Muscle layer of duodenum (tissue), 2 donors: Measurements from ENCODE around the gene SPTAN1.

Experiments used
- H3K27ac ChIP-seq: one replicate; pipeline ENCODE4 v1.7.0; 2013; ENCODE audit warnings: mild to moderate bottlenecking, low read length
- H3K27me3 ChIP-seq: one replicate; pipeline ENCODE4 v1.7.0; 2013; ENCODE audit warnings: low read depth, mild to moderate bottlenecking, control low read depth, low read length
- H3K36me3 ChIP-seq, 2 donors: one replicate each; pipeline ENCODE4 v1.7.0; 2013; ENCODE audit warnings: low read length in 2 of 2, control low read depth in 1 of 2, mild to moderate bottlenecking in 1 of 2; ENCODE audit not compliant: insufficient read depth in 2 of 2, control insufficient read depth in 1 of 2
- H3K4me1 ChIP-seq, 2 donors: one replicate each; pipeline ENCODE4 v1.7.0; 2013; ENCODE audit warnings: low read length in 2 of 2, mild to moderate bottlenecking in 2 of 2, control low read depth in 1 of 2, moderate library complexity in 1 of 2; ENCODE audit not compliant: insufficient read depth in 2 of 2, control insufficient read depth in 1 of 2
- H3K4me3 ChIP-seq, 2 donors: one replicate each; pipeline ENCODE4 v1.7.0; 2013; ENCODE audit warnings: low read length in 2 of 2, low read depth in 1 of 2, mild to moderate bottlenecking in 1 of 2
- H3K9me3 ChIP-seq, 2 donors: one replicate each; pipeline ENCODE4 v1.7.0; 2013; ENCODE audit warnings: low read length in 2 of 2, control low read depth in 1 of 2, mild to moderate bottlenecking in 1 of 2; ENCODE audit not compliant: control insufficient read depth in 1 of 2
- donor health status: healthy.

The SPTAN1 gene

DNA sequence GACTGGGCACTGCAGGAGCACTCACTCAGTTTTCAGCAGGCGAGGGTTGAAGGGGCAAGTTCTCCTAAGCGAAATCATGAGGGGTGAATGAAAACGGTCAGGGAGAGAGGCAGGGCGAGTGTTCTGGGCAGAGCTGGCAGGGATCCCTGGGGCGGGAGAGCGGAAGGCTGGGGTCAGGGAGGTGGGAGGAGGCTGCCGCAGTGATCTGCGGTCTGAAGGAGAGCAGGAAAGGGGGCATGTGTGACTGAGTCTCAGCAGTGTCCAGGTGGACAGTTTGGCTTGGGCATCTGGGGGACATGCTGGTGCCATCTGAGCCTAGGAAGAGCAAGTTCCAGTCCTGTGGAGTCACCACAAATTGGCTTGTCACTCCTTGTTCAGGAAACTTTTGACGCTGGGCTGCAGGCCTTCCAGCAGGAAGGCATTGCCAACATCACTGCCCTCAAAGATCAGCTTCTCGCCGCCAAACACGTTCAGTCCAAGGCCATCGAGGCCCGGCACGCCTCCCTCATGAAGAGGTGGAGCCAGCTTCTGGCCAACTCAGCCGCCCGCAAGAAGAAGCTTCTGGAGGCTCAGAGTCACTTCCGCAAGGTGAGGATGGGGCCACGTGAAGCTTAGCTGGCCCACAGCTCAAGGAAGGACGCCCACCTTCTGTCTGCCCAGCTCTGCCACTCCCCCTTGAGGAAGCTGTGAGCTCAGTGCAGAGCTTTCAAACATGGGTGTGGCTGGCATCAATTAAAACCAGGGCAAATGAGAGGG, 73.2 kb downstream of the SPTAN1 start:
- Histone ChIP-seq H3K36me3 (peaks cover 77 to 88% of the 10 kb centered on the region in 2 donors), H3K27me3 (no peaks in the 10 kb centered on the region), H3K9me3 (no peaks in the 10 kb centered on the region), H3K27ac (no peak overlapping the region), H3K4me1 (peaks cover 0 to 12% of the 10 kb centered on the region in 2 donors), H3K4me3 (no peak overlapping the region)

DNA sequence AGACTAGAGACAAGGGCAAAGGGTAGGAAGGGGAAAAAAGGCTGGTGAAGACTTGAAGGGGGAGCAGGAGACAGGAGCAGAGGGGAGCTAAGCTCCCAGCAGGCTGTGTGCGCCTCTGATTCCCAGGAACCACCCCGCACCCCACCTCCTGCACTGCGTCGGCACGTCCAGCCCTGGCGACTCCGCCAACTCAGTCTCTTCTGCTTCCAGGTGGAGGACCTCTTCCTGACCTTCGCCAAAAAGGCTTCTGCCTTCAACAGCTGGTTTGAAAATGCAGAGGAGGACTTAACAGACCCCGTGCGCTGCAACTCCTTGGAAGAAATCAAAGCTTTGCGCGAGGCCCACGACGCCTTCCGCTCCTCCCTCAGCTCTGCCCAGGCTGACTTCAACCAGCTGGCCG, 73.8 kb downstream of the SPTAN1 start:
- H3K27ac ChIP-seq = no peak overlapping the region
- H3K36me3 ChIP-seq = peaks cover 71 to 87% of the 10 kb centered on the region in 2 donors
- H3K27me3 ChIP-seq = no peaks in the 10 kb centered on the region
- no peaks in the 10 kb centered on the region for H3K9me3 ChIP-seq
- no peak overlapping the region for H3K4me3 ChIP-seq
- H3K4me1 ChIP-seq = peaks cover 0 to 12% of the 10 kb centered on the region in 2 donors

DNA sequence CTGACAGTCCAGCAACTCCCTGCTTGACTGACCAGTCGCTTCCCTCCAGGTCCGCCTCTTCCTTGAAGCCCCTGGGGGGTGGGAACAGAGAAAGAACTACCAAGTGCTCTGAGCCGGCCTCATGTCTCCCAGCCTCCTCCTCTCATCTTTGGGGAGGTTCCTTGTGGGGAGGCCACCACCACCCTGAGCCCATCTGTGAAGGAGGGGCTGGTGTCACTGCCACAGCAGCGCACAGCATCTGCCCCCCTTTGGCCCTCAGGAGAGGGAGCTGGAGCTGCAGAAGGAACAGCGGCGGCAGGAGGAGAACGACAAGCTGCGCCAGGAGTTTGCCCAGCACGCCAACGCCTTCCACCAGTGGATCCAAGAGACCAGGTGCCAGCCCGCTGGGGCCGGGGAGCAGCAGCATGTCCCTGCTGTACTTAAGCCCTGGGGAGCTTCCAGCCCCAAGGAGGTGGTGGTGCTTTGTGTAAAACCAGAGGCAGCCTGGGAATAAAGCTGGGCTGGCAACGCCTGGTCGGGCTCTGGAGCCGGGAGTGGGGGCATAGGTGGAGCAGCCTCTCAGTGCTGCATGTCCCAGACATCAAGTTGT, 74.8 kb downstream of the SPTAN1 start:
- no peaks in the 10 kb centered on the region for H3K9me3 ChIP-seq
- H3K36me3 ChIP-seq = peaks cover 68 to 86% of the 10 kb centered on the region in 2 donors
- no peak overlapping the region for H3K27ac ChIP-seq

DNA sequence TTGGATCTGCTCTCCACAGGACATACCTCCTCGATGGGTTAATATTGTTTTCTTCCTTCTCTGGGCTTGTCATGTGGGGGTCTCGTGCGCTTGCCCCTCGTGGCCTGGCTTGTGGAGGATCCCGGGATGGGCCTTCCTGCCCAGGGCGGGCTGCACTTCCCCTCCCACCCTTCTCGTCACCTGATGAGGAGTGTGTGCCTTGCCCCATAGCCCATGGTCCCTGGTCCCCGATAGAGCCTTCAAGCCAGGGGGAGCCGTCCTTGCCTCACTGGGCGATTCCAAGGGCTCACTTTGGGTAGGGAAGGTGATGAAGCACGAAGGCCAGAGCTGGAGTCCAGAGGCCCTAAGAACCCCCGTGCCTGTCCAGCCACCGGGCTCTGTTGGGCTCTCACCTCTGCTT, 75.5 kb downstream of the SPTAN1 start:
- Histone ChIP-seq H3K4me1 (peaks cover 0 to 12% of the 10 kb centered on the region in 2 donors), H3K36me3 (peaks cover 75 to 93% of the 10 kb centered on the region in 2 donors), H3K27ac (no peak overlapping the region), H3K27me3 (no peaks in the 10 kb centered on the region), H3K4me3 (no peak overlapping the region), H3K9me3 (no peaks in the 10 kb centered on the region)

More for the DNA sequence above, 74.8 kb downstream of the SPTAN1 start:
- Histone ChIP-seq H3K4me3 (no peak overlapping the region), H3K27me3 (no peaks in the 10 kb centered on the region), H3K4me1 (peaks cover 0 to 12% of the 10 kb centered on the region in 2 donors)

DNA sequence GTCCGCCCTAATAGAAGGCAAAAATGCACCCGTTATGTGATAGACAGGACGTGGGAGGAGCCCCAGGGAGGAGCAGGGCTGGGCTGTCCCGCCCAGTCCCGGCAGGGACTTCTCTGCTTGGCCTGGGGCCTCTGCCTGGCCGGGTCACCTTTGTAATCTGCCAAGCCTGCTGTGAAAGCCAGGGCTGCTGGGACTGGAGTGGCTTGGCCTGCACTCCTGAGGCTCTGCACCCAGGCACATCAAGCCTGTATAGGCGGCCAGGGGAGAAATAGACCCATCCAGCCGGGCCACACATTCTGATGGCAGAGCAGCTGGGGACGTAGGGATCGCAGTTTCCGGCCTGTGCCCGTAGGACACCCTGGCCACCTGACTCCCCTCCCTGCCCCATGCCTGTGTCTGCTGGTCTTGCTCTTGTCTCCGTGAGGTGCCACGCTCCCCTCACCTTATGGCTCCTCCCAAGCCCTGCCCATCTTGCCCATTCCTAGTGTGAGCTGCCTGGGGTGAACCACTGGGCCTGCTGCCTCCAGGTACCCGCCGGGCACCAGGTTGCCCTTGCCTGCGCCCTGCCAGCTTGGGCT, 76.2 kb downstream of the SPTAN1 start:
- Histone ChIP-seq H3K27me3 (no peaks in the 10 kb centered on the region), H3K9me3 (no peaks in the 10 kb centered on the region), H3K4me1 (peaks cover 0 to 12% of the 10 kb centered on the region in 2 donors), H3K36me3 (peaks cover 81 to 95% of the 10 kb centered on the region in 2 donors), H3K27ac (no peak overlapping the region), H3K4me3 (no peak overlapping the region)

DNA sequence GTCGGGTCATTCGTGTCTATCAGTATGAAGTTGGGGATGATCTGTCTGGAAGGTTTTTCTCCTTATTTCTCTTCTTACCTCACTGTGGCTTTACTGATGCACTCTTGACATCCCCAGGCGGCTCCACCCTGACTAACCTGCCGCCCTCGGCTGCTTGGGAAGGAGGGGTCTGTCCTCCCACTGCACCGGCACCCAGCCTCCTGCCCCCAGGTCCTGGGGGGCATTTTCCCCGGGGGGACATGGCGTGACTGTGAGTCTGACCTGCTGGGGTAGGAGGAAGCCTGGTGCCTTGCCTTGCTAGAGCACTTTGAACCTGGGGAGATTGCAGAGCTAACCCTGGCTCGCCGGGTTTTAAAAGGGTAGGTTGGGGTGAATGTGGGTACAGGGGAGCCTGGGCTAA, 76.7 kb downstream of the SPTAN1 start:
- no peak overlapping the region for H3K4me3 ChIP-seq
- H3K36me3 ChIP-seq = peaks cover 85 to 98% of the 10 kb centered on the region in 2 donors
- H3K9me3 ChIP-seq = no peaks in the 10 kb centered on the region
- no peaks in the 10 kb centered on the region for H3K27me3 ChIP-seq
- H3K27ac ChIP-seq = no peak overlapping the region
- peaks cover 0 to 13% of the 10 kb centered on the region in 2 donors for H3K4me1 ChIP-seq

DNA sequence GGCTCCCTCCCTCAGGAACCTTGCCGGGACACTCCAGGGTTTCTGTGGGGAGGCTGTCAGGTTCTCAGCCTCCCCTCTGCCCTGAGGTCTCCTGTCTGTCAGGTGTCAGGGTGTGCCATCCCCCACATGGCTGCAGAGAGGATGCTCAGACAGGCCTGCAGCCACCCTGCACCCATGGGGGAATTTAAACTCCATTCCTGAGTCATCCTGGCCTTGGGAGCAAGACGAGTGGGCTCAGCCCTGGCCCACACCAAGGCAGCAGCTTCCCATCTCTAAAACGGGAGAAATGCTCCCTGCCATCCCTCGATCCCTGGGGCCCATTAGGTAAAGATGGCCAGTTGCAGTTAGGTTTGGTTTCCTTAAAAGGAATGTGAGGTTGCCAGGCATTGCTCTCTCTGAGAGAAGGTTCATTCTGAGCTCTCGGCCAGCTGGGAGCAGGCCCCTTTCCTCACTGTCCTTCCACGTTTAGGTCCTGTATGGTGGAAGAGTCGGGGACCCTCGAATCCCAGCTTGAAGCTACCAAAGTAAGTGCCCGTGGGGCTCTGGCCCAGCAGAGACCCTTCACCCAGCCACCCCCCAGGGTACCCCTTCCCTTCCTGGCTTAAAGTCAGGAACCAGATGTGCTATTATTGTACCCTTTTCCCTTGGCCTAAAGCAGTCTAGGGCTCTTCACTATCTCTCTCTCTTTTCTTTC, 77.6 kb downstream of the SPTAN1 start:
- peaks cover 3 to 22% of the 10 kb centered on the region in 2 donors for H3K4me1 ChIP-seq
- H3K9me3 ChIP-seq = no peaks in the 10 kb centered on the region
- no peak overlapping the region for H3K4me3 ChIP-seq
- peaks cover 79 to 95% of the 10 kb centered on the region in 2 donors for H3K36me3 ChIP-seq
- no peak overlapping the region for H3K27ac ChIP-seq
- H3K27me3 ChIP-seq = no peaks in the 10 kb centered on the region

DNA sequence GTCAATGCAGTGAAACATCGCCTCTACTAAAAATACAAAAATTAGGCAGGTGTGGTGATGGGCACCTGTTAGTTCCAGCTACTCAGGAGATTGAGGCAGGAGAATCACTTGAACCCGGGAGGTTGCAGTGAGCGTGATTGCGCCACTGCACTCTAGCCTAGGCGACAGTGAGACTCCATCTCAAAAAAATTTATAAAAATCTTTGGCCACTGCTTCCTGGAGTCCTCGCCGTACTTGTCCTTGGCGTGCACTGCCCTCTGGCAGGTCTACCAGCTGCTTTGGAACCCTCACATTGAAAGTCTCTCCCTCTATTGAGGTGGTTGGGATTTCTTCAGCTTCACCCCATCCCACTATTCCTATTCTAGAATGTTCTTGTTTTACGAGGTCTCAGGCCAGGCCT, 79.2 kb downstream of the SPTAN1 start:
- no peaks in the 10 kb centered on the region for H3K9me3 ChIP-seq
- H3K27ac ChIP-seq = no peak overlapping the region
- H3K27me3 ChIP-seq = no peaks in the 10 kb centered on the region
- peaks cover 5 to 33% of the 10 kb centered on the region in 2 donors for H3K4me1 ChIP-seq
- H3K4me3 ChIP-seq = no peak overlapping the region
- peaks cover 63 to 79% of the 10 kb centered on the region in 2 donors for H3K36me3 ChIP-seq

DNA sequence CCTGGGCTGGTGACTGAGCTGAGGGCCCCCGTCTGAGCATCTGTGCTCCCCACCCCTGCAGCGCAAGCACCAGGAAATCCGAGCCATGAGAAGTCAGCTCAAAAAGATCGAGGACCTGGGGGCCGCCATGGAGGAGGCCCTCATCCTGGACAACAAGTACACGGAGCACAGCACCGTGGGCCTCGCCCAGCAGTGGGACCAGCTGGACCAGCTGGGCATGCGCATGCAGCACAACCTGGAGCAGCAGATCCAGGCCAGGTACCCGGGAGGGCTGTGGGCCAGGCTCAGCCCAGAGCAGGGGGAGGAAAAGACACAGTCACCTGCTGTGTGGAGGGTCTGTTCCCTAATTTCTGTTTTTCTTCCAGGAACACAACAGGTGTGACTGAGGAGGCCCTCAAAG, 79.7 kb downstream of the SPTAN1 start:
- no peaks in the 10 kb centered on the region for H3K9me3 ChIP-seq
- no peaks in the 10 kb centered on the region for H3K27me3 ChIP-seq
- H3K36me3 ChIP-seq = peaks cover 59 to 75% of the 10 kb centered on the region in 2 donors
- H3K4me3 ChIP-seq = no peak overlapping the region
- peaks cover 5 to 33% of the 10 kb centered on the region in 2 donors for H3K4me1 ChIP-seq
- no peak overlapping the region for H3K27ac ChIP-seq

DNA sequence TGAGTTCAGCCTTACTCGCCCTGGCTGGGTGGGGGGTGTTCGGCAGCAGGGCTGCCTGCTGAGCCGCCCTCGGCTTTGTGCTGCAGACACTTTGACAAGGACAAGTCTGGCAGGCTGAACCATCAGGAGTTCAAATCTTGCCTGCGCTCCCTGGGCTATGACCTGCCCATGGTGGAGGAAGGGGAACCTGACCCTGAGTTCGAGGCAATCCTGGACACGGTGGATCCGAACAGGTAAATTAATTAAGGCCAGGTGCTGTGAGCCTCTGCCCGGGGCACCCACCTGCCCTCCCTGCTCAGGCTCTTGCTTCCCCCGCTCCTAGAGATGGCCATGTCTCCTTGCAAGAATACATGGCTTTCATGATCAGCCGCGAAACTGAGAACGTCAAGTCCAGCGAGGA, 80.1 kb downstream of the SPTAN1 start:
- Histone ChIP-seq H3K9me3 (no peaks in the 10 kb centered on the region), H3K4me1 (peaks cover 5 to 33% of the 10 kb centered on the region in 2 donors), H3K4me3 (no peak overlapping the region), H3K27me3 (no peaks in the 10 kb centered on the region), H3K27ac (no peak overlapping the region), H3K36me3 (peaks cover 55 to 71% of the 10 kb centered on the region in 2 donors)

DNA sequence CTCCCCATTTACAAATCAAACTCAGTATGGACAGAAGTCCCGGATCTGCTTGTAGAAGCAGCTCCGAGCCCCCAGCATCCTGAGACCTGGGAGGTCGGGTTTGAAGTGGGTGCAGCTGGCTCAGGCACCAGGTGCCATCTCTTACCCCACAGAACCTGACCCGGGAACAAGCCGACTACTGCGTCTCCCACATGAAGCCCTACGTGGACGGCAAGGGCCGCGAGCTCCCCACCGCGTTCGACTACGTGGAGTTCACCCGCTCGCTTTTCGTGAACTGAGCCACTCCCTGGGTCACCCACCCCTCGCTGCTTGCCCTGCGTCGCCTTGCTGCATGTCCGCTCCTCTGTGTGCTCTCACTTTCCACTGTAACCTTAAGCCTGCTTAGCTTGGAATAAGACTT, 80.7 kb downstream of the SPTAN1 start:
- Histone ChIP-seq H3K4me3 (no peak overlapping the region), H3K36me3 (peaks cover 49 to 65% of the 10 kb centered on the region in 2 donors), H3K4me1 (peaks cover 5 to 30% of the 10 kb centered on the region in 2 donors), H3K27ac (no peak overlapping the region), H3K9me3 (no peaks in the 10 kb centered on the region), H3K27me3 (no peaks in the 10 kb centered on the region)
